Measurements from ENCODE around the gene PAX5.

The PAX5 gene

GRCh38 chr9:36934478-36935065 is 99.5 kb downstream of the PAX5 start:
- DNase-seq (ENCODE audit: low read depth in 2 of 2), result no peak

GRCh38 chr9:36933676-36934215 is 100.3 kb downstream of the PAX5 start:
- DNase-seq (ENCODE audit: low read depth in 2 of 2), result no peak

- no peak for DNase-seq (ENCODE audit: low read depth in 2 of 2)
These were observed 101.9 kb downstream of the PAX5 start for GRCh38 chr9:36932198-36932597.

- DNase-seq (ENCODE audit: low read depth in 2 of 2), result no peak
These were observed 103.1 kb downstream of the PAX5 start for GRCh38 chr9:36930941-36931340.

GRCh38 chr9:36929350-36929675 is 104.8 kb downstream of the PAX5 start:
- DNase-seq (ENCODE audit: low read depth in 2 of 2), result no peak

- DNase-seq (ENCODE audit: low read depth in 2 of 2), result no peak
These were observed 105.3 kb downstream of the PAX5 start for GRCh38 chr9:36928670-36929349.

GRCh38 chr9:36928210-36928609 is 105.9 kb downstream of the PAX5 start:
- no peak for DNase-seq (ENCODE audit: low read depth in 2 of 2)

- no peak for DNase-seq (ENCODE audit: low read depth in 2 of 2)
These were observed 109.2 kb downstream of the PAX5 start for GRCh38 chr9:36924757-36925432.

GRCh38 chr9:36924071-36924470 is 110.0 kb downstream of the PAX5 start:
- DNase-seq (ENCODE audit: low read depth in 2 of 2), result peak in 1 of 2 donors; percentile 23

- DNase-seq (ENCODE audit: low read depth in 2 of 2), result no peak
These were observed 110.9 kb downstream of the PAX5 start for GRCh38 chr9:36923025-36923625.

GRCh38 chr9:36922548-36922947 is 111.5 kb downstream of the PAX5 start:
- DNase-seq (ENCODE audit: low read depth in 2 of 2), result no peak

GRCh38 chr9:36914212-36914577 is 119.9 kb downstream of the PAX5 start:
- DNase-seq (ENCODE audit: low read depth in 2 of 2), result no peak

GRCh38 chr9:36913393-36914211 is 120.5 kb downstream of the PAX5 start:
- no peak for DNase-seq (ENCODE audit: low read depth in 2 of 2)

GRCh38 chr9:36912620-36913019 is 121.4 kb downstream of the PAX5 start:
- no peak for DNase-seq (ENCODE audit: low read depth in 2 of 2)

- DNase-seq (ENCODE audit: low read depth in 2 of 2), result no peak
These were observed 122.3 kb downstream of the PAX5 start for GRCh38 chr9:36911601-36912412.

GRCh38 chr9:36911037-36911436 is 123.0 kb downstream of the PAX5 start:
- no peak for DNase-seq (ENCODE audit: low read depth in 2 of 2)

- no peak for DNase-seq (ENCODE audit: low read depth in 2 of 2)
These were observed 127.6 kb downstream of the PAX5 start for GRCh38 chr9:36906492-36906891.

GRCh38 chr9:36905101-36906066 is 128.7 kb downstream of the PAX5 start:
- DNase-seq (ENCODE audit: low read depth in 2 of 2), result no peak

- DNase-seq (ENCODE audit: low read depth in 2 of 2), result peak; percentile 36 to 40
These were observed 130.3 kb downstream of the PAX5 start for GRCh38 chr9:36903541-36904435.
